CD4-positive, alpha-beta T cell treated with Interleukin-15 for 1 hour (primary cell): Measurements from ENCODE around the gene NUPR1.
"Not testable (repeated sequence)": the region's sequence is repeated elsewhere in the genome, so short reads cannot be mapped to it uniquely, and the experiment has no call there.

Experiments
- DNase-seq: peaks from one replicate; pipeline ENCODE4 v3.0.0-alpha.2; 2020

The NUPR1 gene

GRCh38 chr16:28526201-28527099 lies 12.3 kb downstream of the NUPR1 start:
- DNase-seq, result no peak

GRCh38 chr16:28524681-28525171 lies 14.0 kb downstream of the NUPR1 start:
- DNase-seq, result no peak

- DNase-seq, result no peak
These were observed 16.0 kb downstream of the NUPR1 start for GRCh38 chr16:28522792-28523191.

DNA sequence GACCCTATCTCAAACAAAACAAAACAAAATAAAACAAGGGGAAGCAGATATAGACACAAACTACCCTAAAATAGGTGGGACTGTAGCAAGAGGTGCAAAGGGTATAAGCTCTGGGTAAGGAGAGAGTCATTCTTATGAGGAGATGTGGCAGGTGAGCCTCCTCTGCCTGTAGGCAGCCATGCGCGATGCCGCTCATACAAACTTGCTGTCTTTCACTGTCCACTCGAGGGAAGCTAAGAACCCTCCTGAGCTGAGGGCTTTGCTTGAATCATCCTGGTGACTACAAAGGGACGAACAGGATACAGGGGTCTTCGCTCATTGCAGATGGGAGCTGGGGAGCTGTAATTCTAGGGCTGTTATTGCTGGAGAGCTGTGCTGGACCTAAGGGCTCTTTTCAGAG lies 17.3 kb downstream of the NUPR1 start:
- no peak for DNase-seq

- DNase-seq, result no peak
These were observed 18.1 kb downstream of the NUPR1 start for GRCh38 chr16:28520672-28521071.

- DNase-seq, result no peak
These were observed 24.5 kb downstream of the NUPR1 start for GRCh38 chr16:28514246-28514645.

GRCh38 chr16:28513484-28514181 lies 25.1 kb downstream of the NUPR1 start:
- no peak for DNase-seq

DNA sequence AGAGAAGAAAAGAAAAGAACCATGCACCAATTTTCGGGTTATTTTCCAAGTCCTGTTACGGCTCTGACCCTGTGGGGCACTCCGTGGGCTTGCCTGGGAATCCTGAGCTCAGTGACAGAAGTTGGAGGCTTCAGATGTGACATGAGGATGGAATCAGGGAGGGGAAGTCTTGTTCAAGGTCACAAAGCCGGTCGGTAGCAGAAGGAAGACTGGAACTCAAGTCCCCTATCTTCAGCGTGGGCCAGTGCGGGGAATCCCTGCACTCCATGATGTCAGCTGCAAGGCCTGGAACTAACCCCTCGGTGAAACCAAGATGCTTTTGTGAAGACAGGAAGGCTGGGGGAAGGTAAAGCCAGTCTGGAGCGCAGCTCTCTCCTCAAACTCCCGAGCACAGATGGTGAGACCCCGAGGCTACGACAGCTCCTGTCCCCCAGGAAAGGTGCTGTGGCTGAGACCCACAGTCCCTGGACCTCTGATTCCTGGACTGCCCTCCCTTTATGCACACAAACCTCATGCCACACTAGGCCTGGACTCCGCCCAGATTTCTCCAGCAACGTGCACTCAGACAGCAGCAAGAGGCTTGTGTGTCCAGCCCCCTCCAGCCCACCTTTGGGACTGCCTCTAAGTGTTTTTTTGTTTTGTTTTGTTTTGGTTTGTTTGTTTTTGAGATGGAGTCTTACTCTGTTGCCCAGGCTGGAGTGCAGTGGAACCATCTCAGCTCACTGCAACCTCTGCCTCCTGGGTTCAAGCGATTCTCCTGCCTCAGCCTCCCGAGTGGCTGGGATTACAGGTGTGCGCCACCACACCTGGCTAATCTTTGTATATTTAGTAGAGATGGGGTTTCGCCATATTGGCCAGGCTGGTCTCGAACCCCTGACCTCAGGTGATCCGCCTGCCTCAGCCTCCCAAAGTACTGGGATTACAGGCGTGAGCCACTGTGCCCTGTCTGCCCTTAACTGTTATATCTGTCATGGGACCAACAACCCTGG lies 26.7 kb downstream of the NUPR1 start:
- DNase-seq, result no peak

GRCh38 chr16:28511031-28511430 lies 27.7 kb downstream of the NUPR1 start:
- DNase-seq, result no peak

GRCh38 chr16:28505489-28506137 lies 33.2 kb downstream of the NUPR1 start:
- DNase-seq, result no peak

- DNase-seq, result no peak
These were observed 33.9 kb downstream of the NUPR1 start for GRCh38 chr16:28504707-28505404.

GRCh38 chr16:28503470-28504259 lies 35.1 kb downstream of the NUPR1 start:
- no peak for DNase-seq

- DNase-seq, result no peak
These were observed 36.5 kb downstream of the NUPR1 start for GRCh38 chr16:28502290-28502689.

GRCh38 chr16:28501258-28502232 lies 37.2 kb downstream of the NUPR1 start:
- DNase-seq, result no peak

DNA sequence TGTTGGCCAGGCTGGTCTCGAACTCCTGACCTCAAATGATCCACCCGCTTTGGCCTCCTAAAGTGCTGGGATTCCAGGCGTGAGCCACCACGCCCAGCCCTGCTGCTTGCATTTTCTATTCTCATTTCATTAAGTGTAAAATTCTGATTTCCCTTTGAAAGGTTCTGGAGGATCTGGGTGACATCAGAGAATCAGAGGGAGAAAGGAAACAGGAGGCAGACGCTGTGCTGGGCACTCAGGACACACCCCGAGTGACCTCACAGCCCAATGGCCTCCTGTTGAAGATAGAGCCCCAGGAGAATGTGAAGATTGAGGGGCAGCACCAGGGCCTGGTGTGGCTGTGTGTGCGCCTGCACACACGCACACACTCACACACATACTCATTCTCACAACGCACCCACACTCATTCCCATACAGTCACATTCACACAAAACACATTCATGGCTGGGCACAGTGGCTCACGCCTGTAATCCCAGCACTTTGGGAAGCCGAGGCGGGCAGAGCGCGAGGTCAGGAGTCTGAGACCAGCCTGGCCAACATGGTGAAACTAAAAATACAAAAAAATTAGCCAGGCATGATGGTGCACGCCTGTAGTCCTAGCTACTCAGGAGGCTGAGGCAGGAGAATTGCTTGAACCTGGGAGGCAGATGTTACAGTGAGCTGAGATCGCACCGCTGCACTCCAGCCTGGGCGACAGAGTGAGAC lies 38.1 kb downstream of the NUPR1 start:
- DNase-seq, result not testable (repeated sequence)

GRCh38 chr16:28499854-28500253 lies 38.9 kb downstream of the NUPR1 start:
- no peak for DNase-seq

DNA sequence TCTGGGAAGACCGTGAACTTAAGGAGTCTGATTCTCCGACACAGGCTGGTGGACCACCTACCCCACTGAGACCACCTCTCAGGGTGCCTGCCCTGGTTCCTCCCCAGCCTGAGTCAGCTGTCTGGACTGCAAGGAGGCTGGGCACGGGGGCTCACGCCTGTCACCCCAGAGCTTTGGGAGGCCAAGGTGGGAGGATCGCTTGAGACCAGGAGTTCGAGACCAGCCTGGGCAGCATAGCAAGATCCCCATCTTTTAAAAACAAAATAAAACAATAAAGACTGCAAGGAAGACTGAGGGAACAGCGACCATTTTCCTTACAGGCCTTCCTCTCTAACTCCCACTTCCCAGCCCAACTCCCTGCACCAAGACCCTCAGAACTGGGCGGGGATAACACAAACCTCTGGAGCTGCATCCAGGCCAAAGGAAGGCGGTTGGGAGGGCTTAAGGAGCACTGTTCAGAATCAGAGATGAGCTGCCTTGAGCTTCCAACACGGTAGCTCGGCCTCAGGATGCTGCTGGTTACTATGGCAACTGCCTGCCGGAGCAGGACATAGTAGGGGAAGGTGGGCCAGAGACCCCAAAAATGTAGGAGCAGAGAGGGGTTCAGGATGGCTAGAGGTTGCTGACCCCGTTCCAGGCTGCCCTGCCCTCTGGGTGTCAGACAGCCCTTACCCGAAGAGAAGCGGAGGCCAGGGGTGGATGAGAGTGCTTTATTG lies 40.0 kb downstream of the NUPR1 start:
- DNase-seq, result no peak
